Right lobe of liver (tissue), 6 donors: ENCODE results near the gene NCOA6. TPM values are rescaled to one million over a fixed set of nuclear protein-coding genes. Genes with fewer than 3 reads are reported as not detected.

ENCODE experiments used
- ATAC-seq, 4 donors: fragments of 200-7000 bp; cut with Tn5 transposase; one replicate each; pipeline ENCODE4 v1.9.1; 2020; ENCODE audit warnings: mild to moderate bottlenecking in 4 of 4, moderate library complexity in 4 of 4
- DNase-seq, 3 donors: peaks; one replicate each; pipeline ENCODE4 v3.0.0-alpha.2; 2020
- H3K27ac ChIP-seq, 3 donors: fragments of 200-600 bp; one replicate each; pipeline ENCODE4 v1.8.0; 2022
- H3K27me3 ChIP-seq, 2 donors: fragments of 200-600 bp; one replicate each; pipeline ENCODE4 v1.8.0; 2022
- H3K36me3 ChIP-seq, 4 donors: fragments of 200-600 bp; sonication (generic) in 1 of 4; one replicate each; pipeline versions ENCODE4 v1.5.1 to v1.8.0; 2017 to 2022; ENCODE audit warnings: control low read depth in 1 of 4
- H3K4me1 ChIP-seq, 4 donors: fragments of 200-600 bp; sonication (generic) in 1 of 4; one replicate each; pipeline versions ENCODE4 v1.5.1 to v1.8.0; 2017 to 2022; ENCODE audit warnings: control low read depth in 1 of 4
- H3K4me3 ChIP-seq, 3 donors: fragments of 200-600 bp; one replicate each; pipeline ENCODE4 v1.8.0; 2022
- H3K9me3 ChIP-seq, 4 donors: fragments of 200-600 bp; sonication (generic) in 1 of 4; one replicate each; pipeline versions ENCODE4 v1.5.1 to v1.8.0; 2017 to 2022; ENCODE audit warnings: control low read depth in 1 of 4
- CTCF ChIP-seq, 4 donors: fragments of 200-600 bp in 3 of 4; fragments of 450-650 bp in 1 of 4; IDR thresholded peaks; one replicate each; pipeline versions ENCODE4 v1.5.1 to v1.8.0; 2016 to 2022; ENCODE audit warnings: antibody characterized with exemption in 4 of 4, mild to moderate bottlenecking in 2 of 4
- POLR2A ChIP-seq: fragments of 450-650 bp; IDR thresholded peaks from one replicate; pipeline ENCODE4 v1.6.1; 2017; ENCODE audit warnings: antibody characterized with exemption, mild to moderate bottlenecking
- WGBS: methylation state at CpG from one replicate; pipeline ENCODE4 v1.1.6; 2018; ENCODE audit warnings: low coverage, low lambda C conversion rate; ENCODE audit not compliant: insufficient coverage; ENCODE audit errors: missing lambda C conversion rate; 5-methylcytosine and 5-hydroxymethylcytosine counted together
- intact Hi-C, 2 donors: fragments of 100-400 bp; cut with DNase I; formaldehyde crosslinking; loops; one replicate each; pipeline versions ENCODE4 v1.11.2 to v1.14.1; 2022
- total RNA-seq, 6 experiments: library from RNA; depleted of rRNA in 2 of 6; stranded (reverse); fragments of >200 nt in 2 of 6; fragmentation: NEBNext Ultra II Directional in 3 of 6; extraction: Animal tissue kit (Norgen Biotek cat#: 25700) in 3 of 6; gene quantifications; one replicate each; pipeline versions ENCODE4 v1.1.0 to v1.2.4, GENCODE V29; 2016 to 2023
- donor health status: DM: no; HTN: yes; CAD: no.
- donor health status: DM: no; HTN: no; CAD: no.
- donor health status: DM: no; HTN: no; CAD: no.
- donor health status: DM: no; HTN: yes; CAD: no.
- donor health status: DM: no; HTN: yes; CAD: no.

Gene NCOA6
- total RNA-seq, 6 experiments from 2014 or later, result 10.0 to 12.9 (median 11.1) TPM

- ATAC-seq, result no peak
- intact Hi-C loops, result no loop called here
- 90% methylated on average over 6 of the region's 12 CpGs for WGBS
Measured at GRCh38 chr20:34862724-34863123, 37.3 kb upstream of the NCOA6 start.

GRCh38 chr20:34861386-34862084, 36.1 kb upstream of the NCOA6 start:
- TF ChIP-seq CTCF (IDR thresholded peaks at IDR 0.05) (no peak), POLR2A (no peak)
- intact Hi-C loops, result no loop called here
- Histone ChIP-seq H3K27me3 (no peaks in the 10 kb centered on the region), H3K9me3 (no peaks in the 10 kb centered on the region), H3K27ac (no peak overlapping the region), H3K4me3 (no peak overlapping the region), H3K4me1 (no peaks in the 10 kb centered on the region), H3K36me3 (peaks cover 0 to 3% (median 0%) of the 10 kb centered on the region in 4 donors)
- DNase-seq (no peak), ATAC-seq (peak in 1 of 4 donors; percentile 11)
- WGBS, result 87% methylated on average over 4 of the region's 7 CpGs

More at GRCh38 chr20:34862724-34863123, 37.3 kb upstream of the NCOA6 start:
- Histone ChIP-seq H3K4me1 (no peaks in the 10 kb centered on the region), H3K27ac (no peak overlapping the region), H3K36me3 (peaks cover 0 to 3% (median 0%) of the 10 kb centered on the region in 4 donors), H3K4me3 (no peak overlapping the region), H3K9me3 (no peaks in the 10 kb centered on the region), H3K27me3 (no peaks in the 10 kb centered on the region)
- no peak for DNase-seq
- TF ChIP-seq CTCF (IDR thresholded peaks at IDR 0.05) (no peak), POLR2A (no peak)

GRCh38 chr20:34859826-34860545, 34.5 kb upstream of the NCOA6 start:
- no peak for ATAC-seq
- H3K36me3 ChIP-seq, result peaks cover 0 to 3% (median 0%) of the 10 kb centered on the region in 4 donors
- 91% methylated on average over 3 of the region's 9 CpGs for WGBS
- H3K9me3 ChIP-seq, result no peaks in the 10 kb centered on the region
- no peak overlapping the region for H3K4me3 ChIP-seq
- intact Hi-C loops, result no loop called here
- no peaks in the 10 kb centered on the region for H3K27me3 ChIP-seq
- DNase-seq, result no peak
- TF ChIP-seq POLR2A, result no peak
- H3K4me1 ChIP-seq, result no peaks in the 10 kb centered on the region
- H3K27ac ChIP-seq, result no peak overlapping the region

GRCh38 chr20:34859367-34859766, 33.9 kb upstream of the NCOA6 start:
- 90% methylated on average over 3 of the region's 26 CpGs for WGBS
- Histone ChIP-seq H3K4me3 (no peak overlapping the region), H3K36me3 (peaks cover 0 to 3% (median 0%) of the 10 kb centered on the region in 4 donors), H3K9me3 (no peaks in the 10 kb centered on the region), H3K27me3 (no peaks in the 10 kb centered on the region), H3K27ac (no peak overlapping the region), H3K4me1 (no peaks in the 10 kb centered on the region)
- ATAC-seq (no peak), DNase-seq (no peak)
- TF ChIP-seq POLR2A (no peak), CTCF (IDR thresholded peaks at IDR 0.05) (no peak)
- intact Hi-C loops, result no loop called here

GRCh38 chr20:34852298-34852697, 26.8 kb upstream of the NCOA6 start:
- peaks cover 0 to 7% (median 0%) of the 10 kb centered on the region in 4 donors for H3K36me3 ChIP-seq

More at GRCh38 chr20:34852298-34852697, 26.8 kb upstream of the NCOA6 start:
- Histone ChIP-seq H3K4me1 (no peaks in the 10 kb centered on the region), H3K27ac (no peak overlapping the region), H3K9me3 (no peaks in the 10 kb centered on the region), H3K4me3 (no peak overlapping the region), H3K27me3 (no peaks in the 10 kb centered on the region)
- 86% methylated on average over 2 of the region's 4 CpGs for WGBS
- DNase-seq (no peak), ATAC-seq (no peak)
- TF ChIP-seq CTCF (IDR thresholded peaks at IDR 0.05), result no peak
- no peak for TF ChIP-seq POLR2A
- intact Hi-C loops, result no loop called here
